ENCODE measurements around the gene GAL3ST1. TPM values are rescaled to one million over a fixed set of nuclear protein-coding genes. Genes with fewer than 3 reads are reported as not detected.

The GAL3ST1 gene
- total RNA-seq, 1 experiment from 2014 or later = 8.9 TPM

DNA sequence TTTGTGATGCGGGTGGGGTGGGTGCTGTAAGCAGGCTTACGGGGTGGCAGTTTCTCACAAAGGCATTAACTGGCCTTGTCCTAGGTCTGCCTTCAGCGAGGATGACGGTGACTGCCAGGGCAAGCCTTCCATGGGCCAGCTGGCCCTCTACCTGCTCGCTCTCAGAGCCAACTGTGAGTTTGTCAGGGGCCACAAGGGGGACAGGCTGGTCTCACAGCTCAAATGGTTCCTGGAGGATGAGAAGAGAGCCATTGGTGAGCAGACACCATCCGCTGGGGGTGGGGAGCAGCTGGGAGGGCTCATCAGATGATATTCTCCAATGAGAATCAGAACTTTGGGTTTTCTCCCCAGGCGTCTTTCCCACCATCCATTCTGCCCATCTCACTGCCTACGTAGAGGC lies 38.3 kb upstream of the GAL3ST1 start:
- Mint-ChIP-seq H3K4me1 (ENCODE audit: low read depth, unreplicated experiment) (peaks cover 11% of the 10 kb centered on the region), H3K27ac (ENCODE audit: unreplicated experiment) (no peak overlapping the region), H3K4me3 (ENCODE audit: unreplicated experiment) (no peak overlapping the region), H3K36me3 (ENCODE audit: insufficient read depth, unreplicated experiment) (no peaks in the 10 kb centered on the region), H3K9me3 (ENCODE audit: unreplicated experiment) (no peaks in the 10 kb centered on the region), H3K27me3 (ENCODE audit: insufficient read depth, unreplicated experiment) (no peaks in the 10 kb centered on the region)
- H3K36me3 ChIP-seq (ENCODE audit: control insufficient read depth, insufficient read depth, low read length) = no peaks in the 10 kb centered on the region; the same call in 1 of the 2 replicates
- intact Hi-C loops (cut with micrococcal nuclease; ENCODE audit: unreplicated experiment) = no loop called here
- no peaks in the 10 kb centered on the region for H3K27me3 ChIP-seq (replicated peaks; ENCODE audit: control insufficient read depth, insufficient read depth, low read length)
- no peak overlapping the region for H3K4me3 ChIP-seq (ENCODE audit: low read depth, low read length)
- no peak for DNase-seq
- ChIA-PET CTCF (no interaction called here), POLR2A (no interaction called here)
- TF ChIP-seq, protein P1, sequence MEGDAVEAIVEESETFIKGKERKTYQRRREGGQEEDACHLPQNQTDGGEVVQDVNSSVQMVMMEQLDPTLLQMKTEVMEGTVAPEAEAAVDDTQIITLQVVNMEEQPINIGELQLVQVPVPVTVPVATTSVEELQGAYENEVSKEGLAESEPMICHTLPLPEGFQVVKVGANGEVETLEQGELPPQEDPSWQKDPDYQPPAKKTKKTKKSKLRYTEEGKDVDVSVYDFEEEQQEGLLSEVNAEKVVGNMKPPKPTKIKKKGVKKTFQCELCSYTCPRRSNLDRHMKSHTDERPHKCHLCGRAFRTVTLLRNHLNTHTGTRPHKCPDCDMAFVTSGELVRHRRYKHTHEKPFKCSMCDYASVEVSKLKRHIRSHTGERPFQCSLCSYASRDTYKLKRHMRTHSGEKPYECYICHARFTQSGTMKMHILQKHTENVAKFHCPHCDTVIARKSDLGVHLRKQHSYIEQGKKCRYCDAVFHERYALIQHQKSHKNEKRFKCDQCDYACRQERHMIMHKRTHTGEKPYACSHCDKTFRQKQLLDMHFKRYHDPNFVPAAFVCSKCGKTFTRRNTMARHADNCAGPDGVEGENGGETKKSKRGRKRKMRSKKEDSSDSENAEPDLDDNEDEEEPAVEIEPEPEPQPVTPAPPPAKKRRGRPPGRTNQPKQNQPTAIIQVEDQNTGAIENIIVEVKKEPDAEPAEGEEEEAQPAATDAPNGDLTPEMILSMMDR (IDR thresholded peaks at IDR 0.05; ENCODE audit: insufficient read depth in 1 of 2, low read depth in 1 of 2, low read length in 1 of 2, severe bottlenecking in 1 of 2, unreplicated experiment in 1 of 2) = no peak
- H3K9me3 ChIP-seq = no peaks in the 10 kb centered on the region
- BruUV-seq (replicated peaks) = no TSS peak
- no peaks in the 10 kb centered on the region for H3K4me1 ChIP-seq

DNA sequence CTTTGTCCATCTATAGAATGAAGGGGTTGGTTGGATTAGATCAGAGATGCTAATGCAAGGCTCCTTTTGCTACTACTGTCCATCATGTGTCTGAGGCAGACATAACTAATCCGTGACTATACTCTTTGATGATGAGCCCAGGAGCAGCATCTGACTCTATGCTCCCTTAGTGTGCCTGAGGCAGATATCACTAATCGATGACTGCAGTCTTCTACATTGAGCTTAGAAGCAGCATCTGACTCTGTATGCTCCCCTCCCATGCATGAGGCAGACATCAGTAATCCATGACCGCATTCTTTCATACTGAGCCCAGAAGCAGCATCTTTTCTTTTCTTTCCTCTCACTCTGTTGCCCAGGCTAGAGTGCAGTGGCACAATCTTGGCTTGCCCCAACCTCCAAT lies 36.7 kb upstream of the GAL3ST1 start:
- no peaks in the 10 kb centered on the region for H3K9me3 ChIP-seq
- H3K27ac Mint-ChIP-seq (ENCODE audit: unreplicated experiment) = no peak overlapping the region
- H3K9me3 Mint-ChIP-seq (ENCODE audit: unreplicated experiment) = no peaks in the 10 kb centered on the region
- no peaks in the 10 kb centered on the region for H3K27me3 ChIP-seq (replicated peaks; ENCODE audit: control insufficient read depth, insufficient read depth, low read length)
- no peak overlapping the region for H3K4me3 Mint-ChIP-seq (ENCODE audit: unreplicated experiment)
- BruUV-seq (replicated peaks) = no TSS peak
- no peaks in the 10 kb centered on the region for H3K27me3 Mint-ChIP-seq (ENCODE audit: insufficient read depth, unreplicated experiment)
- POLR2A ChIA-PET = no interaction called here
- intact Hi-C loops (cut with micrococcal nuclease; ENCODE audit: unreplicated experiment) = no loop called here
- H3K4me3 ChIP-seq (ENCODE audit: low read depth, low read length) = no peak overlapping the region
- peaks cover 17% of the 10 kb centered on the region for H3K4me1 Mint-ChIP-seq (ENCODE audit: low read depth, unreplicated experiment)
- H3K36me3 Mint-ChIP-seq (ENCODE audit: insufficient read depth, unreplicated experiment) = peaks cover 10% of the 10 kb centered on the region
- peaks cover 6% of the 10 kb centered on the region for H3K4me1 ChIP-seq
- no peak for DNase-seq
- CTCF ChIA-PET = no interaction called here
- H3K36me3 ChIP-seq (ENCODE audit: control insufficient read depth, insufficient read depth, low read length) = no peaks in the 10 kb centered on the region; the same call in 1 of the 2 replicates
- TF ChIP-seq, protein P1 (IDR thresholded peaks at IDR 0.05; ENCODE audit: insufficient read depth in 1 of 2, low read depth in 1 of 2, low read length in 1 of 2, severe bottlenecking in 1 of 2, unreplicated experiment in 1 of 2) = no peak

GRCh38 chr22:30610299-30610698 lies 35.8 kb upstream of the GAL3ST1 start:
- H3K9me3 ChIP-seq = no peaks in the 10 kb centered on the region
- H3K4me1 ChIP-seq = peaks cover 15% of the 10 kb centered on the region
- ChIA-PET POLR2A (no interaction called here), CTCF (interaction anchor here (0.9 kb wide), 1 partner anchor 24 kb away, joined by 3 read pairs; no protein-coding TSS in a partner anchor)
- H3K36me3 ChIP-seq (ENCODE audit: control insufficient read depth, insufficient read depth, low read length) = no peaks in the 10 kb centered on the region; the same call in 1 of the 2 replicates
- H3K4me1 Mint-ChIP-seq (ENCODE audit: low read depth, unreplicated experiment) = peaks cover 17% of the 10 kb centered on the region
- H3K4me3 Mint-ChIP-seq (ENCODE audit: unreplicated experiment) = no peak overlapping the region
- no peaks in the 10 kb centered on the region for H3K27me3 Mint-ChIP-seq (ENCODE audit: insufficient read depth, unreplicated experiment)
- TF ChIP-seq, protein P1 (IDR thresholded peaks at IDR 0.05; ENCODE audit: insufficient read depth in 1 of 2, low read depth in 1 of 2, low read length in 1 of 2, severe bottlenecking in 1 of 2, unreplicated experiment in 1 of 2) = no peak
- no peaks in the 10 kb centered on the region for H3K27me3 ChIP-seq (replicated peaks; ENCODE audit: control insufficient read depth, insufficient read depth, low read length)
- no peaks in the 10 kb centered on the region for H3K9me3 Mint-ChIP-seq (ENCODE audit: unreplicated experiment)
- no peak overlapping the region for H3K27ac Mint-ChIP-seq (ENCODE audit: unreplicated experiment)
- intact Hi-C loops (cut with micrococcal nuclease; ENCODE audit: unreplicated experiment) = no loop called here
- H3K36me3 Mint-ChIP-seq (ENCODE audit: insufficient read depth, unreplicated experiment) = peaks cover 10% of the 10 kb centered on the region
- DNase-seq = no peak
- no TSS peak for BruUV-seq (replicated peaks)
- no peak overlapping the region for H3K4me3 ChIP-seq (ENCODE audit: low read depth, low read length)
